Stomach (tissue), 4 donors: ENCODE results near the gene FGF14.

Experiments used
- EP300 ChIP-seq: sonication (generic); formaldehyde crosslinking; IDR thresholded peaks from one replicate; pipeline ENCODE4 v1.6.1; 2017; ENCODE audit warnings: antibody characterized with exemption
- POLR2AphosphoS5 ChIP-seq, 3 donors: sonication (generic); formaldehyde crosslinking; IDR thresholded peaks; one replicate each; pipeline ENCODE4 v1.6.1; 2016; ENCODE audit warnings: antibody characterized with exemption in 3 of 3
- TF ChIP-seq, protein P1 (sequence below), 7 experiments: fragments of 450-650 bp in 4 of 7; fragments of 200-600 bp in 3 of 7; sonication (generic) in 3 of 7; IDR thresholded peaks; one replicate each; pipeline ENCODE4 v1.5.1; 2016 to 2019; ENCODE audit warnings: antibody characterized with exemption in 7 of 7, control low read depth in 2 of 7, mild to moderate bottlenecking in 1 of 7

DNA sequence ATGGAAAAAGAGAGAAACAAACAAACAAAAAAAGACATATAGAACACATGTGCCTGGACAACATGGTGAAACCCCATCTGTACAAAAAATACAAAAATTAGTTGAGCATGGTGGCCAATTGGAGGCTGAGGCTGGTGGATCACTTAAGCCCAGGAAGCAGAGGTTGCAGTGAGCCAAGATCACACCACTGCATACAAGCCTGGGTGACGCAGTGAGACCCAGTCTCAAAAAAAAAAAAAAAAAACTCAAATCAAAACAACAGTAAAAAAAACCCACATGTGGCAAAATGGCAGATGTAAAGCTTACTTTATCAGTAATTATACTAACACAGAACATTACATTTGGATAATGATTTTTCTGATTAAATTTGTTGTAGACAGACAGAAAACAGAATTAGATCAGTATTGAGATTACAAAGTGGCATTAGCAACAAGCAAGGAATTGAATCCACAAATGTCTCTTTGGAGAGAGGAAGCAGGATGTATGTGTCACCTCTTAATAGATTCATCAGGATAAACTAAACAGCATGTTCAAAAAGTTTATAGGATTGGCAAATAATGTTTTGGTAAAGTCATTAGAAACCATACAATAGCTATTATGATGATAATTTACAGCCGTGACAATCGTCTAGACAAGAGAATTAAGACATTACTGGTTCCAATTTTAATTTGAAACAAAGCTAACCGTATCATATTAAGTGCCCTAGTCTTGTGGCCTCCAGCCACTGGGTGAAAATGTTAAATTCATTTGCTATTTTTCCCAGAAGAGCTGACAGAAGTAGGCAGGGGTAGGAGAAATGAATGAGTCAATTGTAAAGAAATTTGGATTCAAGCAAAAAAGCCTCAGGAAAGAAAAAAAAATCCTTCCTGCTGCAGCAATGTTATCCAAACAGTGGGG, 206.0 kb downstream of the FGF14 start:
- TF ChIP-seq, protein P1, sequence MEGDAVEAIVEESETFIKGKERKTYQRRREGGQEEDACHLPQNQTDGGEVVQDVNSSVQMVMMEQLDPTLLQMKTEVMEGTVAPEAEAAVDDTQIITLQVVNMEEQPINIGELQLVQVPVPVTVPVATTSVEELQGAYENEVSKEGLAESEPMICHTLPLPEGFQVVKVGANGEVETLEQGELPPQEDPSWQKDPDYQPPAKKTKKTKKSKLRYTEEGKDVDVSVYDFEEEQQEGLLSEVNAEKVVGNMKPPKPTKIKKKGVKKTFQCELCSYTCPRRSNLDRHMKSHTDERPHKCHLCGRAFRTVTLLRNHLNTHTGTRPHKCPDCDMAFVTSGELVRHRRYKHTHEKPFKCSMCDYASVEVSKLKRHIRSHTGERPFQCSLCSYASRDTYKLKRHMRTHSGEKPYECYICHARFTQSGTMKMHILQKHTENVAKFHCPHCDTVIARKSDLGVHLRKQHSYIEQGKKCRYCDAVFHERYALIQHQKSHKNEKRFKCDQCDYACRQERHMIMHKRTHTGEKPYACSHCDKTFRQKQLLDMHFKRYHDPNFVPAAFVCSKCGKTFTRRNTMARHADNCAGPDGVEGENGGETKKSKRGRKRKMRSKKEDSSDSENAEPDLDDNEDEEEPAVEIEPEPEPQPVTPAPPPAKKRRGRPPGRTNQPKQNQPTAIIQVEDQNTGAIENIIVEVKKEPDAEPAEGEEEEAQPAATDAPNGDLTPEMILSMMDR (IDR thresholded peaks at IDR 0.05): no peak
- no peak for TF ChIP-seq POLR2AphosphoS5 (IDR thresholded peaks at IDR 0.05)
- TF ChIP-seq EP300: no peak
